Lung (tissue), 12 donors: ENCODE data around the gene CDR2. TPM values are rescaled to one million over a fixed set of nuclear protein-coding genes. Genes with fewer than 3 reads are reported as not detected.
A peak's percentile ranks its signal among the peaks of the same experiment; 100 is the strongest.

Source experiments
- ATAC-seq: fragments of 200-7000 bp; cut with Tn5 transposase; one replicate; pipeline ENCODE4 v1.9.1; 2020; ENCODE audit warnings: moderate number of reproducible peaks; ENCODE audit not compliant: insufficient read depth, low FRiP score
- DNase-seq, 3 donors: peaks; one replicate each; pipeline ENCODE4 v3.0.0-alpha.2; 2013 to 2017
- H3K27ac ChIP-seq, 2 donors: one replicate each; pipeline ENCODE4 v1.5.1; 2013; ENCODE audit warnings: mild to moderate bottlenecking in 2 of 2, moderate library complexity in 2 of 2, control low read depth in 1 of 2, inconsistent platforms in 1 of 2, low read depth in 1 of 2, low read length in 1 of 2
- H3K27me3 ChIP-seq, 3 donors: one replicate each; pipeline ENCODE4 v1.5.1; 2013; ENCODE audit warnings: low read length in 2 of 3; ENCODE audit not compliant: control insufficient read depth in 3 of 3, insufficient read depth in 3 of 3
- H3K36me3 ChIP-seq, 4 donors: one replicate each; pipeline ENCODE4 v1.5.1; 2013; ENCODE audit warnings: low read length in 4 of 4, mild to moderate bottlenecking in 1 of 4, moderate library complexity in 1 of 4; ENCODE audit not compliant: control insufficient read depth in 4 of 4, insufficient read depth in 4 of 4
- H3K4me1 ChIP-seq, 5 donors: one replicate each; pipeline ENCODE4 v1.5.1; 2013; ENCODE audit warnings: low read length in 5 of 5, mild to moderate bottlenecking in 2 of 5, moderate library complexity in 1 of 5; ENCODE audit not compliant: control insufficient read depth in 5 of 5, insufficient read depth in 5 of 5
- H3K4me3 ChIP-seq: one replicate; pipeline ENCODE4 v1.5.1; 2013; ENCODE audit warnings: mild to moderate bottlenecking, control low read depth, moderate library complexity
- H3K9ac ChIP-seq, 2 donors: one replicate each; pipeline ENCODE4 v1.5.1; 2013; ENCODE audit warnings: low read length in 2 of 2, control low read depth in 1 of 2; ENCODE audit not compliant: insufficient read depth in 1 of 2
- H3K9me3 ChIP-seq, 4 donors: one replicate each; pipeline ENCODE4 v1.5.1; 2013; ENCODE audit warnings: low read length in 3 of 4, mild to moderate bottlenecking in 1 of 4, moderate library complexity in 1 of 4; ENCODE audit not compliant: control insufficient read depth in 4 of 4, insufficient read depth in 3 of 4
- WGBS, 2 donors: extraction: QIAGEN DNeasy Blood & Tissue Kit; methylation state at CpG; one replicate each; pipeline ENCODE4 v1.1.7; 2013; 5-methylcytosine and 5-hydroxymethylcytosine counted together
- polyA plus RNA-seq, 2 donors: library from polyadenylated mRNA; stranded (reverse); fragments of 200-250 nt; gene quantifications; one replicate each; pipeline ENCODE4 v1.2.1, GENCODE V29; 2013
- total RNA-seq, 2 donors: library from RNA; depleted of rRNA in 1 of 2; stranded (reverse); fragments of >200 nt in 1 of 2; gene quantifications; one replicate each; pipeline ENCODE4 v1.2.1, GENCODE V29; 2014 to 2021
- TF ChIP-seq, protein P1 (sequence below): IDR thresholded peaks from 2 replicates; pipeline ENCODE4 v1.5.1; 2012; ENCODE audit warnings: mild to moderate bottlenecking; ENCODE audit errors: control extremely low read depth, extremely low read depth
- donor health status: control.
- donor health status: control.
- donor health status: Bipolar disorder and iron deficiency.
- donor health status: healthy.
- donor health status: DM: yes; HTN: yes; CAD: no.

Gene CDR2
- total and polyA plus RNA-seq, 4 donors: 11.3 to 27.0 (median 14.0) TPM

DNA sequence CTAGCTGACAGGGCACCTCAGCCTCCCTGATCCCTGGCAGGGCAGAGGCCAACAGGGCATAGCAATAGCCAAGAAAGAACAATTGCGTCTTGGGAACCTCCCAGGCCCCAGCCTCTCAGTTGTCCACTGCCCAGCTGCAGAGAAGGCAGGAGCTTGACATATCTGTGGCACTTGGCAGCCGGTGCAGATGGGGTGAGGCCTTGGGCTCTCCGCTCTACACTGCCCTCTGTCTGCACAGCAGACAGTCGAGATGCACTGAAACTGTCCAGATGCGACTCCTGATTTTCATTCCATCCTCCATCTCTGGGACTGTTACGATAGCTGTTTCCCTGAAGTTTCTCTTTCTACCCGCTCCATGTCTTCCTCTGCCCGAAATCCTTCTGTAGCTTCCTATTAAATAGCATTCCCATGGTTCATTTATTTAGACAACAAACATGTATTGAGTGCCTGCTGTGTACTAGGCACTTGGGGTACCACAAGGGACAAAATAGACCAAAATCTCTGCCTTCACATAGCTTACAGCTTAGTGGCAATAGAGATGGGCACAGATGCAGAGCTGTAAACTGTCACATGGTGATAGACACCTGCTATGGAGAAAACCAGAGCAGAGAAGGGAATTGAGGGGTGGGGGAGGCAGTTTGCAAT, 73.9 kb downstream of the CDR2 start:
- H3K27me3 ChIP-seq: no peaks in the 10 kb centered on the region
- H3K4me3 ChIP-seq: no peak overlapping the region
- peaks cover 2 to 28% (median 14%) of the 10 kb centered on the region in 4 donors for H3K36me3 ChIP-seq
- H3K4me1 ChIP-seq: peaks cover 0 to 5% (median 0%) of the 10 kb centered on the region in 5 donors
- DNase-seq (peak; percentile 26 to 33 (median 31)), ATAC-seq (no peak)
- WGBS, 2 donors: 60 to 63% methylated on average over 8 of the region's 8 CpGs
- H3K27ac ChIP-seq: no peak overlapping the region
- no peaks in the 10 kb centered on the region for H3K9me3 ChIP-seq
- TF ChIP-seq, protein P1, sequence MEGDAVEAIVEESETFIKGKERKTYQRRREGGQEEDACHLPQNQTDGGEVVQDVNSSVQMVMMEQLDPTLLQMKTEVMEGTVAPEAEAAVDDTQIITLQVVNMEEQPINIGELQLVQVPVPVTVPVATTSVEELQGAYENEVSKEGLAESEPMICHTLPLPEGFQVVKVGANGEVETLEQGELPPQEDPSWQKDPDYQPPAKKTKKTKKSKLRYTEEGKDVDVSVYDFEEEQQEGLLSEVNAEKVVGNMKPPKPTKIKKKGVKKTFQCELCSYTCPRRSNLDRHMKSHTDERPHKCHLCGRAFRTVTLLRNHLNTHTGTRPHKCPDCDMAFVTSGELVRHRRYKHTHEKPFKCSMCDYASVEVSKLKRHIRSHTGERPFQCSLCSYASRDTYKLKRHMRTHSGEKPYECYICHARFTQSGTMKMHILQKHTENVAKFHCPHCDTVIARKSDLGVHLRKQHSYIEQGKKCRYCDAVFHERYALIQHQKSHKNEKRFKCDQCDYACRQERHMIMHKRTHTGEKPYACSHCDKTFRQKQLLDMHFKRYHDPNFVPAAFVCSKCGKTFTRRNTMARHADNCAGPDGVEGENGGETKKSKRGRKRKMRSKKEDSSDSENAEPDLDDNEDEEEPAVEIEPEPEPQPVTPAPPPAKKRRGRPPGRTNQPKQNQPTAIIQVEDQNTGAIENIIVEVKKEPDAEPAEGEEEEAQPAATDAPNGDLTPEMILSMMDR: peak; percentile 5
- no peak overlapping the region for H3K9ac ChIP-seq

DNA sequence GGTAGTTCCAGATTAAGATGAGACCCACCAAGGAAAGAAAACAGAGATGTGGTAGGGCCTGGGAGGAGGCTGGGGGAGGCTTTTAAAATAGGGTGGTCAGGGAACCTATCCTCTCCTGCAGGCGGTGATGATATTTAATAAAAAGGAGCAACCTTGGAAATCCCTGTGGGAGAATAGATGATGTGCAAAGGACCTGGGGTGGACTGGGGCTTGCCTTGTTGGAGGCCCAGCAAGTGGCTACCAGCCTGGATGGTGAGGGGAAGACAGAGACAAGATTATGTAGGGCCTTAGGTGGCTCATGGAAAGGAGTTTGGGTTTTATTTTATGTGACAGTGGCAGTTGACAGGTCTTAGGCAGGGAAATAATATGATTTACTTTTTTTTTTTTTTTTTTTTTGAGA, 75.4 kb downstream of the CDR2 start:
- no peak for ATAC-seq
- Histone ChIP-seq H3K9me3 (no peaks in the 10 kb centered on the region), H3K27ac (peak overlapping the region in 1 of 2 donors; percentile 33), H3K36me3 (peaks cover 0 to 17% (median 6%) of the 10 kb centered on the region in 4 donors), H3K27me3 (no peaks in the 10 kb centered on the region), H3K9ac (no peak overlapping the region), H3K4me3 (no peak overlapping the region), H3K4me1 (peaks cover 0 to 5% (median 0%) of the 10 kb centered on the region in 5 donors)
- TF ChIP-seq, protein P1: no peak
- 90 to 97% methylated on average over 1 of the region's 1 CpG for WGBS, 2 donors
- DNase-seq: no peak

DNA sequence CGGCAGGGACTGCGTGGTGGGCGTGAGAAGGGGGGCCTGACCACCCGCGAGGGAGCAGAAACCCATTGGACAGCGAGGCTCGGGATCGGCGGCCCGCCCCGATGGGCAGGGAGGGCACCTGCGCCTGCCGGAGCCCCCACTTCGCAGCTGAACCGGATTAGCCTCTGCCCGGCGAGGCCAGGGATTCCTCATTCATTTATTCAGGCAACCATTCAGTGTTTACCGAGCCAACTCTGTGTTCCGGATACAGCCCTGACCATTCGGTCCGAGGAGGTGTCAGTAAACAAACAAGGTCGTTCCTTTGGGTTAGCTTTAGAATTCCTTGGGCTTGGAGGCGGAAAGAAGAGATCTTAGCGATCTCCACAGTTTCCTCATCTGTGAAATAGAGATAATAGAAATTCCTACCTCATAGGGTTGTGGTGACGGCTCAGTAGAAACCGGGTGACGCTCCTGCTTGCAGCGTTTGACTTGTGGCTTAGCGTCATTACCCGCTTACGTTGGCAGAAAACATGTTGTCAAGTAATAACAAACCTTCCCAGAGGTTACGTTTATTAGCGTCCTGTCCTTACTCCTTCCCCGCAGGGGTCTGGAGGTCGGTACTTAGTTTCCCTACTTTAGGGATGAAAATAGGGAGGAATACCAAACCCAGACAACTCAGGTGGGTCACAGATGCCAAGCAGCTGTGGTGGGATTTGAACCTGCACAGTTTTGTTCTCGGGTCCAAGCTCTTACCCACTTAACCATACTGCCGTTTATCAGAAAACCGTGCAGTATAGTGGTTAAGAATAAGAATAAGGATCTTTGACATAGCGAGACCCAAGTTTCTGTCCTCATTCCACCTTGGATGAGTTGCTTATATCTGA, 76.3 kb downstream of the CDR2 start:
- Histone ChIP-seq H3K4me1 (peaks cover 0 to 5% (median 0%) of the 10 kb centered on the region in 5 donors), H3K36me3 (peaks cover 0 to 12% (median 3%) of the 10 kb centered on the region in 4 donors), H3K9me3 (no peaks in the 10 kb centered on the region), H3K27me3 (no peaks in the 10 kb centered on the region), H3K9ac (peak overlapping the region; percentile 15 to 65), H3K4me3 (peak overlapping the region; percentile 92), H3K27ac (peak overlapping the region; percentile 81 to 95)
- TF ChIP-seq, protein P1: no peak
- ATAC-seq (peak; percentile 23), DNase-seq (peak; percentile 89 to 95 (median 90))
- WGBS, 2 donors: 0 to 1% methylated on average over 39 of the region's 39 CpGs
